GM23338 (cell line): ENCODE results near the gene DNASE1L1.

Experiments
- EZH2 ChIP-seq: fragments of 200-600 bp; sonication (generic); IDR thresholded peaks from one replicate; pipeline ENCODE4 v1.8.0; 2017; ENCODE audit warnings: antibody characterized with exemption, mild to moderate bottlenecking, low read depth; ENCODE audit not compliant: unreplicated experiment
- JUNB ChIP-seq: IDR thresholded peaks from one replicate; pipeline ENCODE4 v1.6.1; 2016; ENCODE audit warnings: antibody characterized with exemption; ENCODE audit not compliant: unreplicated experiment
- POLR2AphosphoS5 ChIP-seq: IDR thresholded peaks from 2 replicates; pipeline ENCODE4 v1.6.1; 2016; ENCODE audit warnings: antibody characterized with exemption, low read depth
- TF ChIP-seq, protein P1 (sequence below), 2 experiments: fragments of 200-600 bp in 1 of 2; sonication (generic) in 1 of 2; conservative IDR thresholded peaks; 2 replicates each; pipeline versions ENCODE4 v1.5.1 to v1.6.1; 2016 to 2017; ENCODE audit warnings: antibody characterized with exemption in 2 of 2, low read depth in 2 of 2, mild to moderate bottlenecking in 2 of 2, moderate library complexity in 1 of 2

DNA sequence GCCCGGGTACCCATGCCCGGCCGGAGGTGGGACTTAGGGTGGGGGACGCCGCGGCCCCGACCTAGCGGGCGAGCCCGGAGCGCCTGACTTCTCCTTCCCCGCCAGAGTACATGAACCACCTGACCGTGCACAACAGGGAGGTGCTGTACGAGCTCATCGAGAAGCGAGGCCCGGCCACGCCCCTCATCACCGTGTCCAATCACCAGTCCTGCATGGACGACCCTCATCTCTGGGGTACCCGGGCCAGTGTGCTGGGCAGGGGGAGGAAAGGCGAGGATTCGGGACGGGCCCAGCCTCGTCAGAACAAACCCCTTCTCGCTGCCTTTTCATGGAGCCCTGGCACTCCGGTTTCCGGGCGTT, 2.9 kb upstream of the DNASE1L1 start:
- TF ChIP-seq JUNB, result no peak
- TF ChIP-seq EZH2, result no peak
- TF ChIP-seq, protein P1, sequence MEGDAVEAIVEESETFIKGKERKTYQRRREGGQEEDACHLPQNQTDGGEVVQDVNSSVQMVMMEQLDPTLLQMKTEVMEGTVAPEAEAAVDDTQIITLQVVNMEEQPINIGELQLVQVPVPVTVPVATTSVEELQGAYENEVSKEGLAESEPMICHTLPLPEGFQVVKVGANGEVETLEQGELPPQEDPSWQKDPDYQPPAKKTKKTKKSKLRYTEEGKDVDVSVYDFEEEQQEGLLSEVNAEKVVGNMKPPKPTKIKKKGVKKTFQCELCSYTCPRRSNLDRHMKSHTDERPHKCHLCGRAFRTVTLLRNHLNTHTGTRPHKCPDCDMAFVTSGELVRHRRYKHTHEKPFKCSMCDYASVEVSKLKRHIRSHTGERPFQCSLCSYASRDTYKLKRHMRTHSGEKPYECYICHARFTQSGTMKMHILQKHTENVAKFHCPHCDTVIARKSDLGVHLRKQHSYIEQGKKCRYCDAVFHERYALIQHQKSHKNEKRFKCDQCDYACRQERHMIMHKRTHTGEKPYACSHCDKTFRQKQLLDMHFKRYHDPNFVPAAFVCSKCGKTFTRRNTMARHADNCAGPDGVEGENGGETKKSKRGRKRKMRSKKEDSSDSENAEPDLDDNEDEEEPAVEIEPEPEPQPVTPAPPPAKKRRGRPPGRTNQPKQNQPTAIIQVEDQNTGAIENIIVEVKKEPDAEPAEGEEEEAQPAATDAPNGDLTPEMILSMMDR (conservative IDR thresholded peaks at IDR 0.05; ENCODE audit: low read depth in 2 of 2), result no peak
- TF ChIP-seq POLR2AphosphoS5, result peak; percentile 75
